ENCODE data around the gene MRPL46. TPM values are rescaled to one million over a fixed set of nuclear protein-coding genes. Genes with fewer than 3 reads are reported as not detected.

The MRPL46 gene
- total RNA-seq, 1 experiment from 2014 or later, result 30.5 TPM

- H3K9ac ChIP-seq (ENCODE audit: low read length), result no peak overlapping the region
- no peak for TF ChIP-seq CTCF (IDR thresholded peaks at IDR 0.05 in 2 of 3, conservative IDR thresholded peaks at IDR 0.05 in 1 of 3; ENCODE audit: borderline replicate concordance in 1 of 3, insufficient read depth in 1 of 3, low read depth in 2 of 3, low read length in 2 of 3)
- no peak for TF ChIP-seq ATF3 (IDR thresholded peaks at IDR 0.05)
- TF ChIP-seq EGR1 (IDR thresholded peaks at IDR 0.05; ENCODE audit: low read depth), result no peak
- TF ChIP-seq POLR2A (IDR thresholded peaks at IDR 0.05; ENCODE audit: borderline replicate concordance, extremely low read depth, insufficient read depth, insufficient read length), result no peak
- no peak for TF ChIP-seq SRF (IDR thresholded peaks at IDR 0.05; ENCODE audit: low read depth)
- TF ChIP-seq POLR2AphosphoS5 (IDR thresholded peaks at IDR 0.05; ENCODE audit: low read depth, low read length), result no peak
- no peak for TF ChIP-seq ZNF274 (IDR thresholded peaks at IDR 0.05; ENCODE audit: low read depth, low read length)
- no peak for TF ChIP-seq YY1 (IDR thresholded peaks at IDR 0.05; ENCODE audit: extremely low read depth, insufficient replicate concordance, low read depth, low read length)
- TF ChIP-seq TCF7L2 (IDR thresholded peaks at IDR 0.05; ENCODE audit: borderline replicate concordance, extremely low read depth, insufficient read depth, insufficient read length), result no peak
- no peak for TF ChIP-seq SP1 (IDR thresholded peaks at IDR 0.05; ENCODE audit: low read depth)
- no peak for TF ChIP-seq ZFX (IDR thresholded peaks at IDR 0.05)
- TF ChIP-seq EZH2phosphoT487 (IDR thresholded peaks at IDR 0.05; ENCODE audit: borderline replicate concordance), result no peak
- no peak for TF ChIP-seq REST (IDR thresholded peaks at IDR 0.05; ENCODE audit: low read depth)
- TF ChIP-seq ZBTB33 (IDR thresholded peaks at IDR 0.05; ENCODE audit: extremely low read depth, insufficient replicate concordance, low read length), result no peak
- no peak for TF ChIP-seq EZH2 (IDR thresholded peaks at IDR 0.05)
- no peak for TF ChIP-seq CBX3 (IDR thresholded peaks at IDR 0.05; ENCODE audit: low read depth)
- no peak for TF ChIP-seq CEBPB (IDR thresholded peaks at IDR 0.05; ENCODE audit: low read depth)
- H3K4me2 ChIP-seq (ENCODE audit: low read length), result no peak overlapping the region
- no peak overlapping the region for H3K27ac ChIP-seq (ENCODE audit: low read depth, low read length)
- intact Hi-C loops (cut with micrococcal nuclease), result no loop called here
- no peak overlapping the region for H2AFZ ChIP-seq (ENCODE audit: low read depth, low read length, poor library complexity, severe bottlenecking)
- H3K4me3 ChIP-seq (replicated peaks in 1 of 2; ENCODE audit: low read depth in 1 of 2, low read length in 2 of 2), result no peak overlapping the region
- no peak for DNase-seq (ENCODE audit: low read depth, low spot score)
- no peaks in the 10 kb centered on the region for H3K9me3 ChIP-seq (ENCODE audit: control insufficient read depth in 1 of 2, insufficient read depth in 1 of 2, low read depth in 1 of 2, low read length in 2 of 2)
- peaks cover 0 to 7% of the 10 kb centered on the region in 2 experiments; a peak in 2 of 4 replicates for H3K4me1 ChIP-seq (ENCODE audit: control insufficient read depth in 1 of 2, insufficient read depth in 2 of 2, low read length in 2 of 2)
- H4K20me1 ChIP-seq (ENCODE audit: insufficient read depth), result no peaks in the 10 kb centered on the region
- no peaks in the 10 kb centered on the region for H3K79me2 ChIP-seq (ENCODE audit: insufficient read depth, low read length)
- POLR2A ChIA-PET, result no interaction called here
- H3K9me2 ChIP-seq (ENCODE audit: insufficient read depth), result no peaks in the 10 kb centered on the region
- H3K27me3 ChIP-seq (ENCODE audit: insufficient read depth, low read length), result no peaks in the 10 kb centered on the region
- H3K36me3 ChIP-seq (ENCODE audit: control insufficient read depth in 1 of 2, insufficient read depth in 2 of 2, low read length in 2 of 2), result no peaks in the 10 kb centered on the region
- no peak for ATAC-seq
- BruUV-seq (replicated peaks), result no TSS peak
- CTCF ChIA-PET, result no interaction called here
- RAD21 ChIA-PET (ENCODE audit: low non-redundant PET in 1 of 2, low total read pairs in 2 of 2, uncharacterized antibody in 2 of 2, unreplicated experiment in 2 of 2), result no interaction called here
Measured at GRCh38 chr15:88509964-88510363, 42.8 kb upstream of the MRPL46 start.

All from HCT116 (cell line).